Measurements from ENCODE around the gene GABRB3. TPM values are rescaled to one million over a fixed set of nuclear protein-coding genes. Genes with fewer than 3 reads are reported as not detected.

The GABRB3 gene
- total and polyA plus RNA-seq, 2 donors (not counting 3 experiments of a cell fraction or from before 2014, with no cell fraction given) = 0.03 TPM; not detected in 1

DNA sequence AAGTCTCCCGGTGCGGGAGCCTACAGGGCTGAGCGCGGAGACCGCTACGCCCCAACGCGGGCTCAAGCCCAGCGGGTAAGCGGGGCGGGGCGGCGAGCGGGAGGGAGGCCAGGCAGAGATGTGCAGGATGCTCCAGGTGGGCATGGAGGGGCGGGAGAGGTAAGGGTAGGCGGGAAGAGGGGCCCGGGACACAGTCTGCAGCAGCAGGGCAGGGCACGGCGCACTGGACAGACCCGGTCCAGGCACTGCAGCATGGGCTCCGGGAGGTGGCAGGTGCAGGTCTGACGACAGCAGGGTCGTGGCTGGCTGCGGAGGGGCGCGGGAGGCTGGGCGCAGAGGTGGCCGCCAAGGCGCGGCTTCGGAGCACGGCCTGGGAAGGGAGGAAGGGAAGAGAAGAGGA, 102.8 kb downstream of the GABRB3 start:
- TF ChIP-seq POLR2A (IDR thresholded peaks at IDR 0.05; ENCODE audit: low read depth, low read length) (no peak), EZH2 (IDR thresholded peaks at IDR 0.05; ENCODE audit: borderline replicate concordance, low read depth, low read length, severe bottlenecking) (no peak), MYC (IDR thresholded peaks at IDR 0.05; ENCODE audit: low read depth, low read length) (no peak)
- TF ChIP-seq, protein P1, sequence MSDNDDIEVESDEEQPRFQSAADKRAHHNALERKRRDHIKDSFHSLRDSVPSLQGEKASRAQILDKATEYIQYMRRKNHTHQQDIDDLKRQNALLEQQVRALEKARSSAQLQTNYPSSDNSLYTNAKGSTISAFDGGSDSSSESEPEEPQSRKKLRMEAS (IDR thresholded peaks at IDR 0.05; ENCODE audit: insufficient read depth, insufficient read length) = no peak
- TF ChIP-seq, protein P2, sequence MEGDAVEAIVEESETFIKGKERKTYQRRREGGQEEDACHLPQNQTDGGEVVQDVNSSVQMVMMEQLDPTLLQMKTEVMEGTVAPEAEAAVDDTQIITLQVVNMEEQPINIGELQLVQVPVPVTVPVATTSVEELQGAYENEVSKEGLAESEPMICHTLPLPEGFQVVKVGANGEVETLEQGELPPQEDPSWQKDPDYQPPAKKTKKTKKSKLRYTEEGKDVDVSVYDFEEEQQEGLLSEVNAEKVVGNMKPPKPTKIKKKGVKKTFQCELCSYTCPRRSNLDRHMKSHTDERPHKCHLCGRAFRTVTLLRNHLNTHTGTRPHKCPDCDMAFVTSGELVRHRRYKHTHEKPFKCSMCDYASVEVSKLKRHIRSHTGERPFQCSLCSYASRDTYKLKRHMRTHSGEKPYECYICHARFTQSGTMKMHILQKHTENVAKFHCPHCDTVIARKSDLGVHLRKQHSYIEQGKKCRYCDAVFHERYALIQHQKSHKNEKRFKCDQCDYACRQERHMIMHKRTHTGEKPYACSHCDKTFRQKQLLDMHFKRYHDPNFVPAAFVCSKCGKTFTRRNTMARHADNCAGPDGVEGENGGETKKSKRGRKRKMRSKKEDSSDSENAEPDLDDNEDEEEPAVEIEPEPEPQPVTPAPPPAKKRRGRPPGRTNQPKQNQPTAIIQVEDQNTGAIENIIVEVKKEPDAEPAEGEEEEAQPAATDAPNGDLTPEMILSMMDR (IDR thresholded peaks at IDR 0.05; ENCODE audit: extremely low read depth in 1 of 2, insufficient read depth in 1 of 2, low read depth in 1 of 2, low read length in 2 of 2) = no peak
- Histone ChIP-seq H2AFZ (ENCODE audit: low read depth, low read length) (no peak overlapping the region), H3K9me1 (replicated peaks; ENCODE audit: control insufficient read depth, extremely low read depth, insufficient read depth, low read length) (no peaks in the 10 kb centered on the region), H4K20me1 (replicated peaks; ENCODE audit: control insufficient read depth, extremely low read depth, insufficient read depth, low read length) (no peaks in the 10 kb centered on the region), H3K4me2 (ENCODE audit: insufficient read depth, low read length) (no peak overlapping the region), H3K9me3 (replicated peaks; ENCODE audit: control insufficient read depth, insufficient read depth, low read length) (peaks cover 6% of the 10 kb centered on the region), H3K9ac (replicated peaks; ENCODE audit: extremely low read depth, insufficient read depth, low read length) (no peak overlapping the region), H3K36me3 (ENCODE audit: control insufficient read depth in 2 of 2, extremely low read depth in 1 of 2, insufficient read depth in 2 of 2, low read length in 2 of 2) (no peaks in the 10 kb centered on the region), H3K4me3 (replicated peaks in 1 of 3; ENCODE audit: insufficient read depth in 1 of 3, low read depth in 1 of 3, low read length in 3 of 3) (no peak overlapping the region), H3K4me1 (ENCODE audit: control insufficient read depth, extremely low read depth, insufficient read depth, low read length) (no peaks in the 10 kb centered on the region), H3K79me2 (ENCODE audit: control insufficient read depth, insufficient read depth, low read length) (no peaks in the 10 kb centered on the region), H3K27ac (ENCODE audit: insufficient read depth, low read depth, low read length) (no peak overlapping the region), H3K27me3 (ENCODE audit: control insufficient read depth in 2 of 2, insufficient read depth in 2 of 2, low read length in 2 of 2) (no peaks in the 10 kb centered on the region)
- DNase-seq (ENCODE audit: low read depth, low spot score) (no peak), FAIRE-seq (no peak)
- POLR2A ChIA-PET = no interaction called here
- no TSS peak for BruUV-seq (replicated peaks)
- dilution Hi-C loops (cut with MboI; ENCODE audit: extremely low pct_ligation_motif_present, low sequenced_read_pairs) = no loop called here
- intact Hi-C loops (cut with micrococcal nuclease) = no loop called here
- CTCF ChIA-PET = no interaction called here

Measured in endothelial cell of umbilical vein (primary cell).